Omental fat pad (tissue), 4 donors: Measurements from ENCODE around the gene SLC8A3. TPM values are rescaled to one million over a fixed set of nuclear protein-coding genes. Genes with fewer than 3 reads are reported as not detected.

Experiments
- ATAC-seq: fragments of 150-250 bp; one replicate; pipeline ENCODE4 v1.9.1; 2016; ENCODE audit warnings: mild to moderate bottlenecking, moderate library complexity; ENCODE audit not compliant: low FRiP score
- DNase-seq: peaks from one replicate; pipeline ENCODE4 v3.0.0-alpha.2; 2019; ENCODE audit warnings: low spot score
- total RNA-seq, 4 donors: library from RNA; depleted of rRNA; stranded (reverse); fragments of >200 nt; gene quantifications; one replicate each; pipeline ENCODE4 v1.1.0, GENCODE V29; 2016
- TF ChIP-seq, protein P1 (sequence below), 3 donors: fragments of 450-650 bp; IDR thresholded peaks; one replicate each; pipeline ENCODE4 v1.5.1; 2016 to 2017; ENCODE audit warnings: antibody characterized with exemption in 3 of 3, mild to moderate bottlenecking in 3 of 3, moderate library complexity in 2 of 3

The SLC8A3 gene
- total RNA-seq, 4 donors from 2014 or later, result 0.09 to 0.79 (median 0.24) TPM; not detected in 1

DNA sequence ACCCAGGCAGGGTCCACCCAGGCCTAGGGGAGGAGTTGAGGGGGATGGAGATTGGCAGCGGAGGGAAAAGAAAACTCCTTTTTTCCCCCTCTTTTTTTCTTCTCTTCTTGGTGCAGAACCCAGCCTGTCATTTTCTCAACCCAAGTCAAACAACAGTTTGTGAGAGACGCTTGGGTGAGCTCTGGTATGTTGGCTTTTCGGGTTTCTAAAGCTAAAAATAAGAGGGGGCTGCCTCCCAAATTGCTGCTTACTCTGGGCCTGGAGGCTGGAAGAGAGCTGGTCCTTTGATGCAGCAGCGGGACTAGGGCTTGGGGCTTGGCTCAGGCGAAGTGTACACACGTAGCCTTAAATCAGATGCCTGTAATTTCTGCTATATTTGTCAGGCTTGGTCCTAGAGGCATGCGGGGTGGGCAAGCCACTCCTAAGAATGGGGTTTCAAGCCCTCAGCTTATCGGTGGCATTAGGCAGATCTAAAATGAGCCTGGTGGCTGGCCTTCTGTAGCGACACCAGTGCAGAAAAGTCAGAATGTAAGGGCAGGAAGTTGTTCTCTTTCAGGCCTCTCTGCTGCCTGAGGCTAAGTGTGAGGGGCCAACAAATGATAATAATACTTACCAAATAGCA, 816 bp upstream of the SLC8A3 start:
- ATAC-seq, result no peak
- TF ChIP-seq, protein P1, sequence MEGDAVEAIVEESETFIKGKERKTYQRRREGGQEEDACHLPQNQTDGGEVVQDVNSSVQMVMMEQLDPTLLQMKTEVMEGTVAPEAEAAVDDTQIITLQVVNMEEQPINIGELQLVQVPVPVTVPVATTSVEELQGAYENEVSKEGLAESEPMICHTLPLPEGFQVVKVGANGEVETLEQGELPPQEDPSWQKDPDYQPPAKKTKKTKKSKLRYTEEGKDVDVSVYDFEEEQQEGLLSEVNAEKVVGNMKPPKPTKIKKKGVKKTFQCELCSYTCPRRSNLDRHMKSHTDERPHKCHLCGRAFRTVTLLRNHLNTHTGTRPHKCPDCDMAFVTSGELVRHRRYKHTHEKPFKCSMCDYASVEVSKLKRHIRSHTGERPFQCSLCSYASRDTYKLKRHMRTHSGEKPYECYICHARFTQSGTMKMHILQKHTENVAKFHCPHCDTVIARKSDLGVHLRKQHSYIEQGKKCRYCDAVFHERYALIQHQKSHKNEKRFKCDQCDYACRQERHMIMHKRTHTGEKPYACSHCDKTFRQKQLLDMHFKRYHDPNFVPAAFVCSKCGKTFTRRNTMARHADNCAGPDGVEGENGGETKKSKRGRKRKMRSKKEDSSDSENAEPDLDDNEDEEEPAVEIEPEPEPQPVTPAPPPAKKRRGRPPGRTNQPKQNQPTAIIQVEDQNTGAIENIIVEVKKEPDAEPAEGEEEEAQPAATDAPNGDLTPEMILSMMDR (IDR thresholded peaks at IDR 0.05), result no peak

DNA sequence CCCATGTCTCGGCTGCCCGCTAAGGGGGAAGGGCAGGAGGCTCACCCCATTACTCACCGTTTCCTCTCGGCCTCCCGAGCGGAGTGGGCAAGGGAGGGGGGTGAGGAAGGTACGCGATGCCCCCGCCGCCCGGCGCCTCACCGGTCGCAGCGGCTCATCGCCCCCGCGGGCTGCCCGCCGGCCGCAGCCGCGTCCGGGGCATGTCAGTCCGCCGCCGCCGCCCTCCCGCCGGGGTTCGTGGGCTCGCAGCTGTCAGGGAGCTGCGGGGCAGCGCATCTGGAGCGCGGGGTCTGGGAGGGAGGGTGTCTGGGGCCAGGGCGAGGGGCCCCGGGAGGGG, 461 bp downstream of the SLC8A3 start:
- no peak for ATAC-seq
- no peak for DNase-seq
- TF ChIP-seq, protein P1 (IDR thresholded peaks at IDR 0.05), result no peak

More for the DNA sequence above, 816 bp upstream of the SLC8A3 start:
- DNase-seq, result no peak

DNA sequence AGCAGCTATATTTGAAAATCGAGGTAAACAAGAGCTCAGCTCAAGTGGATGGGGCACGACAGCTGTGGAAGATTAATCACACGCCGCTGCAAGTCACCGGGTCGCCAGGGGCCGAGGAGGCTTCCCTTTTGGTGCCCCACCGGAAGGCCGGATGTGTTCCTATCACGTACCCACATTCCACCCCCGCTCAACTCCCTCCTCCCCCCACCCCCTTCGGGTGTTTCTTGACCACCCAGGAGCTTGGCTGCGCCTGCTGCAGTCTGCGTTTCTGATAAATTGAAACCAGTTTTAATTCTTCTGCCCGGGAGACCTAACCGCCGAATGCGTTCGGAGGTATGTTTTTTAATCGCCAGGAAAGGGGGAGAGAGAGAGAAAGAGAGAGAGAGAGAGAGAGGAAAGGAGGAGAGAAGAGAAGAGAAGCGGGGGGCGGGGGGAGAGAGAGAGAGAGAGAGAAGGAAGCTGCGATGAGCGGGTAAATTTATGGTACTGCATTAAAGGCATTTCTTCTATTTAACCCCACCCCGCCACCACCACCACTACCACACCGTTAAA, 1.8 kb downstream of the SLC8A3 start:
- no peak for DNase-seq
- ATAC-seq, result no peak

DNA sequence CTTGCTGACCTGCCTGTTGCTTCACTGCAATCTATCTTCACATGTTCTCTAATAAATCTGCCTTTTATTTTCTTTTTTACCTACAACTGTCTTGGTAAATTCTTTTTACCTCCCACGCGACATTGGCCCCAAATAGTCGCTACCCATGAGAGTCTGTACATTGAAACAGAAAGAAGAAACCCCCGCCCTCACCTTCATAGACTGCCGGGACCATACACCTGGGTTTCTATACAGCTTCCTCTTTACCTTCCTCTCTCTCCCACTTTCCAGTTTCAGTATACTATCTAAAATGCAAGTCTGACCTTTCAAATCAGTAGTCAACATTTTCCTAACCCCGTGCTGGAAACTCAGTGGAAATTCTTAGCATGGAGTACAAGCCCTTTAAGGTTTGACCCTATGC, 4.8 kb downstream of the SLC8A3 start:
- DNase-seq (no peak), ATAC-seq (no peak)
- TF ChIP-seq, protein P1 (IDR thresholded peaks at IDR 0.05), result no peak

More for the DNA sequence above, 1.8 kb downstream of the SLC8A3 start:
- TF ChIP-seq, protein P1 (IDR thresholded peaks at IDR 0.05), result no peak

DNA sequence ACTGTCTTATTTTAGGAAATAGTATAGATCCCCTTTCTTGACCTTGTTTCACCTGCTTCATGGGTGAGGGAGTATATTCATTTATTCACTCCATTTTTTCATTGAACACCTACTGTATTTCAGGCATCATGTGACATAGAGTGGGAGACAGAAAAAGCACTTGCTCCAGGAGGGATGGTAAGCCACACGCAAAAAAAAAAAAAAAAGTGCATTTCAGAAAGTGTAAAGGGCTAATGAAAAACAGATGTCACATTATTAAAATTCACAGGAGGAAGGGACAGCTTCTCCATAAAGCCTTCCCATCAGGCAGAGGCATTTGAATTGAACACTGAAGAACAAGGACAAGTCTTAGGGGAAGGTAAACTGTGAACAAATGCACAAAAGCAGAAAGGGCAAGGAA, 7.5 kb downstream of the SLC8A3 start:
- TF ChIP-seq, protein P1 (IDR thresholded peaks at IDR 0.05), result no peak
- ATAC-seq (no peak), DNase-seq (no peak)

DNA sequence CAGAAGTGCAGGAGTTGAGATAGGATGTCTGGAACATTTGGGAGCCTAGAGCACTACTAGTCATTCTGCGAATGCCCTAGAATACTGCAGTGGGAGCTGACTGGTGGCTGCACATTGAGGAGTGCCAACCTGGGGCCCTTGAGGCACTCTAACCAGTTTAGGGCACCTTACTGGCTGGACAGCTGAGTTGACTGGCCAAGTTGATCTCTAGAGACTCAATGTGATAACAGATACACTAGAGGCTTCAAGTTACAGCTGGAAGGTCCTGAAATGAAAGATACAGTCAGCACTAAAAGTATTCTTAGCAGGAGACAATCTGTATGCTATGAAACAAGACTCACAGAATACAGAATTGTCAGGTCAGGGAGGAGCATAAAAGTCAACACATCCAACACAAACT, 8.0 kb downstream of the SLC8A3 start:
- DNase-seq (no peak), ATAC-seq (no peak)
- TF ChIP-seq, protein P1 (IDR thresholded peaks at IDR 0.05), result no peak
